HuH-7 (cell line): ENCODE results near the gene WNT3.
"Not testable (repeated sequence)": the region's sequence is repeated elsewhere in the genome, so short reads cannot be mapped to it uniquely, and the experiment has no call there.

Experiments
- DNase-seq: peaks from one replicate; pipeline ENCODE4 v3.0.0; 2011; ENCODE audit warnings: low spot score

The WNT3 gene

DNA sequence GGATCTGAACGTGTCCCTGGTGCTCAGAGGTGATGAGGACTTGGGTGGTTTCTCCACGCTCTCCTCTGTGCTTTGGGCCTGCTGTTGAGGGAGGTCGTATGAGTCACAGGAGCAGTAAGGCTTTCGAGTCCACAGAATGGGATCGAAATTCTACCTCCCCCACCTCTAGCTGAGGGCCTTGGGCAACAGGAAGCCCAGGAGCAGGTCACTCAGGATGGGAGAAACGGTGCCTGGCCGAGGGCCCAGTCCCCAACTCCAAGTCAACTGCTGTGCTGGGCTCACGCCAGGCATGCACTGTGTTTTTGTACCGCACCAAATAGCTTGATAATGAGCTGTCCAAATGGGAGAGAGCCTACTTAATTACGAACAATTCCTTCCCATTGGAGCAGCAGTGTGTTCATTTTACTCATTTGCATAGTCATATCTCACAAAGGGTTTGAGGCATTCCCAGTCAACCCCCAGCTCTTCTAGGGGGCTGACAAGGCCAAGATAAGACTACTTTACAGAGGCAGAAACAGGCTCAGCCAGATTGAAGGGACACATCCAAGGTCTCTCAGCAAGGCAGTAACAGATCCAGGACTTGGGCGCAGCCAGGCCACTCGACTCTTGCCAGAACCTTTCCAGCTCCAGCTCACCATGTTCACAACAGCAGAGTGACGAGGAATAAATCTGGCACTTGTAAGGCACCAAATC lies 53.6 kb downstream of the WNT3 start:
- no peak for DNase-seq

DNA sequence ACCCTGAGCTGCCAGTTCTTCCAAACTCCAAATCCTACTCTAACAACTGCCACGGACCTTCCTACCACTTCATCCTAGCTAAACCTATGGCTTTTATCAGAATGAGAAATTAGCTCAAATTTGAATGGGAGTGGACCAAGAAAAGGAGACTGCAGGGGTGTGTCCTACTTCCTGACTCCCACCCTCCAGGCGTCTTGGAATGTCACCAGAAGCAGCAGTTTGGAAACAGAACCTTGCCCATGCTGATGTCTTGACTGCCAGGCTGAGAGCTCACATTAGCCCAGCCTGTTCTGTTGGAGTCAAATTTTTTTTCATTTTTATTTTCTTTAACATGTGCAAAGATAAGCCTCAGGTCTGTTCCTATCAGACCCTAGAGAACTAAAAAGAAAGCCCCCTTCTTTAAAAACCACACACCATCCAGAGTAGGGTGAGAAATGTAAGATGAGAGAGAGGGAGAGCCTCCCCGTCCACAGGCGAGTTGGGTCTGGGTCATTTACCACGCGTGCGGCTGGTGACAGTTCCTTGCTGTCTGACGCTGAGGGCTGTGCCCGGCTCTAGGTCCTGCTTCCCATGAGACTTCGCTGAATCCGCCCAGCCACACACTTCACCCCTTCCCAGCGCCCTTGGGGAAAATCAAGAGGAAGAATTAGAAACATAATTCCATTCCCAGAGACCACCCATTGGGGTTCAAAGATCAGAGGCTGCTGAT lies 54.3 kb downstream of the WNT3 start:
- no peak for DNase-seq

DNA sequence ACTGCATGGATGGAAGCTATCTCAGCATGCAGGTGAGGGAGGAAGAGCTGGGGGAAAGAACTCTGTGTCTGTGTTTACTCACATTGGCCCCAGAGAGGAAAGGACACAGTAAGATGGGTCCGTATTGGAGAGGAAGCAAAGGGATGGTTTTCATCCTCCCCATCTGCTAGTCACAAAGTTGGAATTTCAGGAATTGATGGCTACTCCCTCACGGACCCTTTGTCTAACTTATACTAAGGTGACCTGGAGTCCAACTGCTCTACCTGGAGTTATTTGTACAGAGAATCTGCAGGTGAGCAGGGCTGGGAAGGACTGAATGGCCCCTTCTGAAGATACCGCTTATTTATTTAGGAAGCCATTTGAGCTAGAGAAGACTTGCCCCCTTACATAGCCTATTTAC lies 55.1 kb downstream of the WNT3 start:
- DNase-seq, result no peak

DNA sequence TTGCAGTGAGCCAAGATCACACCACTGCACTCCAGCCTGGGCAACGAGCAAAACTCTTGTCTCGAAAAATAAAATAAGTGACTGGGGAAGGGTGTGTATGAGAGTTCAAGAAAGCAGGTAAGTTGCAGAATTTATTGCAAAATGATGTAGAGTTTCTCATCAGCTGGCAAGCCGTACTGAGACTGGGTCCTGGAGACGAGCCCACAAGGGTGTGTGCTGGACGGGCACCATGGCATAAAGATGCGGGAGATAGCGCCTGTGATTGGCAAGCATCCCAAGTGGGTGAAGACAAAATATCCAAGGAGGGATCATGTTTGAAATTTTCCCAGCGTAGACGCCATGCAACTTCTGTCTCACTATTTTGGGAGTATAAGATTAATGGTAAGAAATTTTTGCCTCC lies 59.4 kb downstream of the WNT3 start:
- no peak for DNase-seq

DNA sequence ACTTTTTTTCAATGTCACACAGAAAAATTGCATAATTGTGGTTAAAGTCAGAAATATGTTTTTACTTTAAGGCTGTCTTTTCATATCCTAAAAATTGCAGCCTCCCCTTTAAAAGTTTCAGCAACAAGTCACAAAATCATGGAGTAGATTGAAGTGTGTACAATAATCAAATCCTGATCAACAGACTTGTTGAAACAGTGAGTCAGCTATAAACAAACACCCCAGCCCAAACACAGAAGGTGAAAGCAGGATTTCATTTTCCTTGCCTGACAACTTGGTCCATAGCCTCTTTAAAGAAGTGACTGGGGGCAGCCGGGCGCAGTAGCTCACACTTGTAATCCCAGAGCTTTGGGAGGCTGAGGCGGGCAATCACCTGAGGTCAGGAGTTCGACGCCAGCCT lies 59.9 kb downstream of the WNT3 start:
- DNase-seq, result no peak

DNA sequence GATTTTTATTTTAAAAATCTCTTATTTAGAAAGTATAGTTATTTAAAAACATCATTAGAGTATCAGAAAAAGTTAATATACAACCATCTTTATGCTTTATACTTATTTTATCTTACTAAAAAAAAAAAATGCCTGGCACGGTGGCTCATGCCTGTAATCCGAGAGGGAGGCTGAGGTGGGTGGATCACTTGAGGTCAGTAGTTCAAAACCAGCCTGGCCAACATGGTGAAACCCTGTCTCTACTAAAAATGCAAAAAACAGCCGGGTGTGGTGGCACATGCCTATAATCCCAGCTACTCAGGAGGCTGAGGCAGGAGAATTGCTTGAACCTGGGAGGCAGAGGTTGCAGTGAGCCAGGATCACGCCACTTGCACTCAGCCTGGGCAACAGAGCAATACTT lies 60.9 kb downstream of the WNT3 start:
- DNase-seq, result not testable (repeated sequence)

DNA sequence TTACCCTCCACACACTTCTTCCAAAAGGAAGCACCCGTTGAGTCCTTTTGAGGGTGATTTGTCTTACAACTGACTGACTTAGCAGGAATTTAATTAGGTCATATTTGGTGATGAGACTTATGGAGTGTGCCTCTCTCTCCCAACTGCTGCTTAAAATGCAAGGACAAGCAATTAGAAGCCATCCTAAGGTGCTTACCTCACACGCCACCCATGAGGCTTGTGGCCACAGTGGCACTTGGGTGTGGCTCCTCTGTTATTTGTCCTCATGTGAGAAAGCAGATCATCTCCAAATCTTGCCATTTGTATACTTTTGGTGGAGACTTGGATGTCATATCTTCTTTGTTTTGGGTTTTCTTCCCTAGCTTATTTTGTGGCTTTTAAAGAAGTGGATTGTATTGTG lies 61.6 kb downstream of the WNT3 start:
- no peak for DNase-seq

DNA sequence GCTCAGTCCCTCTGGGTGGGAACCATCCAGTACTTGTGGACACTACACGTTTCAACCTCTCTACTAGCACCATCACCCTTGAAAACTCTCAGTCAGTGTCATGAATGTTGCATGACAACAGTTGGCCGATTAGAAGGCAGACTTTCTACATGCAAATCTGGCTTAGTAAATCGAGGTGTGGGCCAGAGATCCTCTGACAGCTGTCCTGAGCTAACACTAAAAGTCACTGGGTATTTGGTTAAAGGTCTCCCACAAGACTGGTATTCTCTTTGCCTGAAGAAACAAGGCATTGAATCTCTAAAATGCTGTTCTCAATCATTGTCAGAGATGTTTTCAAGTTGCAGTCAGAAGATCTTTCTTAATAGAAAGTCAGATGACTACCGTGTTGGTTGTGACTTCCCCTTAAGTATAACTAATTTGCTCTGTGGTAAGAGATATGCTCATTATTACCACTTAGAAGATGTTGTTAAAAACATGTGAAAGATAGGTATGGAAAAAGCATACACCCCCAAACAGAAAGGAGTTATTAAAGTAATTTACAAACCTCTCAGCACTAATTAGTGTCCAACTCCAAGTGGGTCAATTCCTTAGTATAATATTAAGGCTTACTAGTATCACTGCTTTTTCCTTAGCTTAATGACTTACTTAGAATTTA lies 62.3 kb downstream of the WNT3 start:
- DNase-seq, result no peak

DNA sequence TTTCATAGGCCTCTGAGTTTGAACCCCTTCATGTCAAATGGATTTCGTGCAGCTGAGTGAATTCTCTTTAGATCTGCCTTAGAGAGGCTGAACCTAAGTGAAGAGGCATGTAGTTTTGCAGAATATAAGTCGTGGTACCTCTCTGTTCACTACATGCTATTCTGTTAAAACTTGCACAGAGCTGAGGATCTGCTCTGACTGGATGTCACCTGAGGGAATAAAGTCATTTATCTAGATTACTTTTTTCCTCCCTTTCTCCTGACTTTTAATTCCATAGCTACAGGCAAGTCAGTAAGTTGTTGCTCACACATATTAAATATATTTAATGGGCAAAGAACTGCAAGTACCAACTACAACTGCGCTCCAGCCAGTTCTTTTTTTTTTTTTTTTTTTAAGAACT lies 64.7 kb downstream of the WNT3 start:
- DNase-seq, result no peak

DNA sequence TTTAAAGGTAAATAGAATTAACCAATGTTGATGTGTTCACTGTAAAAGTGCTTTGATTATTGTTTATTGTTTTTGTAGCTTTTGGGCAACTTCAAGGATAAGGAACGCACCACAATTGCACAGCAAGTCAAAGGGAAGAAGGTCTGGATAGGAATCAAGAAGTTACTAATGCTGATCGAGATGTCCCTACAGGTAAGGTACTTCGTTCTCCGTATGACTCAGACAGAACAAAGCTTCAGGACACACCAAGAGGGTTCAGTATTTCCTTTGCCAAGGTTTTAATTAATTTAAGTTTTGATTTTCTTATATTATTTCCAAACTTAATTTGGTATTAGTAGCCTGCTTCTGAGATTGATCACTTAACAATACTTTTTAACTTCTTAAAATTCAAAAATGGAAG lies 67.1 kb downstream of the WNT3 start:
- DNase-seq, result no peak

DNA sequence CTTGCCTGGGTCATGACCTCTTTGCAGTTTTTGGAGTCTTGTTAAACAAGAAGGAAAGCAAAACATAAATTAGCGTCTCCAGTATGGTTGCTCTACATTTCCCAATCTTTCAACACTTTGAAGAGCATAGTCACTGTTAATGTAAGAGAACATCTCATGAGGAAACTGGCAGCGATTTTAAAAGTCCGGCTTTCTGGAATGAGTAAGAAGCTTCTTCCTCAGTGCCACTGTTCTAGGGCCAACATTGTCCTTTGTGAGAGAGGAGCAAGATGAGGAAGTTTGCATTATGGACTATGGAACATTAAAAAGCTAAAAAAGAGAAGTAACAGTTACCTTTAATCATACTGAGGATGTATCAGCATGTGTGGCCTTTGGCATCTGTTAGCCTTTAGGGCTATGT lies 73.1 kb downstream of the WNT3 start:
- no peak for DNase-seq

DNA sequence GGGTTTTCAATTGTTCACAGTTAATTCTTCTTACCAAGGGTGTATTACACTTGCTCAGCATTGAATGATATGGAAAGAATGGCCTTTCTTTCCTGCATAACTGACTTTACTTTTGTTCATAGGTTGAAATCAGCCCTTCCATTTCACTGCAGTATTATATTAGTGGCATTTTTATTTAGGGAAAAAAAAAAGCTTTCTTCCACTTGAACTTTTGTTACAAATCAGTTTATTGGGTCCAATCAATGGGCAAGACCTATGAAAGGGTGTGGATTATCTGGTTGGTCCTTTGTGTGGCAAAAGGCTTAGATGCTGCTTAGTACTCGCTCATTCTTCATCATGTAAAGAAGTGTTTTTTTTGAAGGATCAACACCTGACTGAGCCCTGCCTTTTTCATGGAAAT lies 74.1 kb downstream of the WNT3 start:
- no peak for DNase-seq

DNA sequence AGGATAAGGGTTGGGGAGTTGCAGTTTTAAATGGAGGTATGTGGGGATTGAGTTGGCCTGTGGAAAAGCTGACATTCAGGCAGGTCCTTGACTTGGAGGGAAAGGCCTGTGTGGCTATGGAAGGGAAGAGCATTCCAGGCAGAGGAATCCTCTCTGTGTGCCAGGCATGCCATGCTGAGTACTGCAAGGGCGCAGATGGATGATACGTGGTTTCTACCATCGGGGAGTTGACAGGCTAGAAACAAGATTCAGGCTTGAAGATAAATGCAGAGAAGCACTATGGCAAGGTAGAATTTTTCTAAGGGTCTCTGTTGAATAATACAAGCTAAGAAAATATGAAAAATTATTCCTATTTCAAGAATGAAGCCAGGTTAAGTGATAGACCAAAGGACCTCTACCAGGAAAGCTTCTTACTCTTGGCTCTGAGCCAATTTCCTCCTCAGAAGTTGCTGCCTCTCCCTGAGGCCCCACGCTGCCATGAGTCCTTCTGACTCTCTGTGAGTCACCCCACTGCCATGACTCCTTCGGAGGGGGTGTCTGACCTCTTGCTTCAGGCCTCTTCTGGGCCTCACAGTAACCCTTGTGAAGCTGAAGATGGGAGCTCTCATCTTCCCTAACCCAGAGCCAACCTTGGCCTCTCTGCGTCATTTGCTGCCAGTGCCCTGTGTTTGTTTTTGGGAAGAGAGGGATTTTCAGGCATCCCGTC lies 75.8 kb downstream of the WNT3 start:
- no peak for DNase-seq

DNA sequence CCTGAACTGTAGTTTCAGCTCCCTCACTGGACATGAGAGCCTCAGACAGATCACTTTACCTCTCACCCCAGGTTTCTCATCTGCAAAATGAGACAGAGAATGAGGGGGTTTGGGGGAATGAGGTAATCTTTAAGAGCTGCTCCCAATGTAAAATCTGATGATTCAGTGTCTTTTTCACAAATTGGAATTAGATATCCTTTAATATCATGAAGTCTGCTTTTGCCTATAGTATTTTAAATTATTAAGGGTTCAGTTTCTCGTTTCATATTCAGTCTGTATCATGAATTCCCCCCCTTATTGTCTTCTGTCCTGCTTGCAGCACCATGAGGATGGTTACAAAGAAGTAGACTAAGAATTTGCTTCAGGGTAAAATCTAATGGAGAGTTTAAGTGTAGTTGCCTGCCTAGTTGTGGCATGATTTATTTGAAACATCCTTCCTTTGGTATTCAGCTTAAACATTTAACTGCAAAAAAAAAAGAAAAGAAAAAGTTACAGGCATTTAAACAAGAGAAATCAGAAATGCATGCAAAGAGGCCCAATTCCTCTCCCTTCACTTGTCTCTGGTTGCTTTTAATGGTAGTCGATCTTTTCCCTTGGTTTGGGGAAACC lies 77.3 kb downstream of the WNT3 start:
- DNase-seq, result no peak

DNA sequence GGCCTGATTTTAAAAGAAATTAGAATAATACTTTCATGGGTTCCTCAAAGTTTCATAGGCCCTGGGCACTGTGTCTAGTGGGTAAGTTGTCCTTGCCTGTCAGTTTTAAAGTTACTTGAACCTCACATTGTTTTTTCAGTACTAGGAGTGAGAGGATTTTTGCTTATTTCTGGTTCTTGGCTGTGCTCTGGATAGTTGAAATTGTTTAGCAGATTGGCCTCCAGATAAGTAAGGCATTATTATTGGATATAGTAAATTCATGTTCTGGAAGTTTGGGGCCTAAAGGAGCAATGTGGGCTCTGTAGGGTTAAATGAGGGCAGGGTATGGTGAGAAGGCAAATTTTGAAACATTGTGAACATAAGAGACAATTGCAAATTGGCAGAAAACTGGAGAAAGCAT lies 78.5 kb downstream of the WNT3 start:
- no peak for DNase-seq

DNA sequence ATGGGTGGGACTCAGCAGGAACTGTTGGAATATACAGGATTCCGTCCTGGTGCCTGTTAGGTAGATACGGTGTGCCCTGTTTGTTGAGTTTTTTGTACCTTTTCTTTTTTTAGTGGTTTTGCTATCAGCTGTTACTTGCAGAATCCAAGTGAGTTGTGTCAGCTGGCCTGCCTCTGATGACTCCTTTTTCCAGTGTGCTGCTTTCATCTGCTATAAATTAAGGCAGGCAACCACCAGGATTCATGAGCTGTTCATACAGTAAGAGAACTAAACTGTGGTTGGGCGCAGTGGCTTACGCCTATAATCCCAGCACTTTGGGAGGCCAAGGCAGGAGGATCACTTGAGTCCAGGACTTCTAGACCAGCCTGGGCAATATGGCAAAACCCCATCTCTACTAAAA lies 79.9 kb downstream of the WNT3 start:
- DNase-seq, result no peak

DNA sequence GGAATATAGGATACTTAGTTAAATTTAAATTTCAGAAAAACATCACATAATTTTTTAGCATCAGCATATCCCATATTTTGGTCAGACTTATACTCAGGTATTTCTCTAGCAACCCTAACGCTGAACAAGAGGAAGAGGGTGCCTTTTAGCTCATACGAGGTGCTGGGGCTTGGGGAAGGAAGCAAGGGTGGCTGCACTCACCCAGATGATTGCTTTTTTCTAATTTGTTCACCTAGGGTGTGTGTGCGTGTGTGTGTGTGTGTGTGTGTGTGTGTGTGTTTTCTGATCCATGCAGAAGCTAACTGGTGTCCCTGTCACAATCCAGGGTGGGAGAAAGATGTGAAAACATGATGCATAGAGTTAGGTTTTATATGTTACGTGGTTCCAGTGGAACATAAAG lies 81.2 kb downstream of the WNT3 start:
- DNase-seq, result no peak

DNA sequence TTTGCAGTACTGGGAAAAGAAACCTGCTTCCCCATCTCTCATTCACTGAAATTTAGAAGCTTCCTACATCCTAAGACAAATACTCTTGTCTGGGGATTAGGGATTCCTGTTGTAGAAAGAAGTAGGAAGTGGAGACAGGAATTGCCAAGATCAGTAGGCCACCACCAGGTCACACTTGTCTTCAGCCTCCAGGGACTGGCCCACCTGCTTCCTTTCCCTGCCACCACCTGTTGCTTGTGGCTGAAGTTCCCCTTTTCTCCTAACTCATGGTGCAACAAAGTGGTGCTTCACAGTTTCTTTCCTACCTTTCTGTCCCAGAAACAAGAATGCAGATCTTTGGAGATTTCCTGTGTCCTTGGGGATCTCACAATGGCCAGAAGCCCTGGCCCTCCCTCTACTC lies 82.4 kb downstream of the WNT3 start:
- no peak for DNase-seq

DNA sequence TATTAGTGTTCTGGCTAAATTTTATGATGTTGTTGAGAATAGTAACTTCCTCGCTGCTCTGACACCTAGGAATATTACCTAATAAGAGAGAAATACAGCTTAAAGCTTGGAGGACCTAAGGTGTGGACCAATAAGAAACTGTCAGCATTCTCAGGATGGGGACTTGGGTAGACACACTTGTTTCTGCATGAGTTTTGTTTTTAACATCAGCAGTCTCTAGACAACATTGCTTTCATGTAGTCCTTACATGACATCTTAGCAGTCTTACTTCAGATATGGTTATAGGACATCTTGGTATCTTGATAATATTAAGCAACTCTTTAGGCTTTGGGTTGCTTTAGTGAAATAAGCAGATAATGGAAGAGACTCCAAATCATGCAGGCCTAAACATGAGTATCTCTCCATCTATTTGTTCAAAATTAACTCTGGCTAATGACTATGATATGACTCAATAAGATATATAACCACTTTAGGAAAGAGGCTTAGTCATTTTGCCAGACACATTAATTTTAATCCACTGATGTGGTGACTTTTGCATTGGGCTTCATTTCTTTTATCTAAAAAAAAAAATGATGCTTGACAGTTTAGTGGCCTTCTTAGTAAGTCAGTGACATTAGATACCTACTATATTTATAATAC lies 84.5 kb downstream of the WNT3 start:
- DNase-seq, result no peak

DNA sequence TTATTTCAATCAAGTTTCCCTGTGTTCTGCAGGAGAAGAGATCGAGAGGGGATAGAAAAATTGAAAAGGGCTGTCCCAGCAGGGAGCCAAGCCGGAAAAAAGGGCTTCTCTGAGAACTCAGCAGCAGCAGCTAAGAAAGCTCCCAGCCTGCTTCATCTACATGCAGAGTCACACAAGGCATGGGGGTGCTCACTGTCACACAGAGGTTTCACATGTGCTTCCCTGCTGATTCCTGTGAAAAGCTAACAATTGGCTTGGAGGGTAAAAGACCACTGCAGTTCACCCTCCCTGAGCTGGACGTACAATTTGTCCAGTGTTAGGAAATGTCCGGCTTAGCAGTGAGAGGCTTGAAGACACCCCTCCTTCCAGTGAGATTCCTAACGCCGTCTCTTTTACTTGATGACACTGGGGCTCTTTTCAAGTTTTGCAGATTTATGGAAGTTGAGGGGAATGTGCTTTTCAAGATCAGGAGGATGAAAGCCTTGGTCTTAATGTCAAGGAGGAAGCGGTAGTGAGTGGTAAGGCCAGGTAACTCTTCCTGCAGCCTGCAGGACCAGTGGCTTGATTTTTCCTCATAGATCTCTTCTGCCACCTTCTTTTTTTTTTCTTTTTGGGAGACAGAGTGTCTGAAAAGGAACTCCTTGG lies 85.6 kb downstream of the WNT3 start:
- no peak for DNase-seq

DNA sequence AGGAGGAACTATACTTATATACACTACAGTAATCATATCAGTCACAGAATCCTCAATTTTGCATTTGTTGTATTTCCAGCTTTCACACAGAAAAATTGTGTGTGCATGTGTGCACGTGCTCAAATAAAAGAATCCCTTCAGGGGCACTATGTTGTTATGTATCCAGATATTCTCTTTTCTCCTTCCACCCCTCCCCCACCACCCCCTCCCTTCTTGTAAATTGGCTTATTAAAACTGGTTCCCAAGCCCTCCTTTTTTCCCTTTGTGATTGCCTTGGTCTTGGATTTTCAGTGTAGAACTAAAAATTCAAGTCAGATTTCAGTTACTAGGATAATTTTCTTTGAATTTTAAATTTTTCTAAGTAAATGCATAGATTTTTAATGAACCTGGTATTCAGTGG lies 86.3 kb downstream of the WNT3 start:
- no peak for DNase-seq

DNA sequence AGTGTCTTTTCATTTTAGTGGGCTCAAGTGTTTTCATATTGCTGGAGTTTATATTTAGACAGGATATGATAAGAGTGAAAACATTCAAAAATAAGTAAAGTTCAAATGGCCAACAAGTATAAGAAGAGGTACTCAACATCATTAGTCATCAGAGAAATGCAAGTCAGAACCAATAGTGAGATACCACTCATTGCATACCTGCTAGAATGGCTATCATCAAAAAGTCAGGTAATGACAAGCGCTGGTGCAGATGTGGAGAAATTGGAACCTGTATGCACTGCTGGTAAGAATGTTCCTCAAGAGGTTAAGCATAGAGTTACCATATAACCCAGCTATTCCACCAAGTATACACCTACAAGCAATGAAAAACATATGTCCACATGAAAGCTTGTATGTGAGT lies 87.8 kb downstream of the WNT3 start:
- no peak for DNase-seq
